HG03575 (cell line): Measurements from ENCODE around the gene DYNC1LI2.
"Not testable (repeated sequence)": the region's sequence is repeated elsewhere in the genome, so short reads cannot be mapped to it uniquely, and the experiment has no call there.

Source experiments
- ATAC-seq: cut with Tn5 transposase; IDR thresholded peaks from one replicate; pipeline ENCODE4 v1.9.1; 2021; ENCODE audit not compliant: unreplicated experiment, insufficient number of reproducible peaks, low FRiP score; ENCODE audit errors: extremely low read depth

Gene DYNC1LI2

GRCh38 chr16:66701516-66701915 is 49.9 kb downstream of the DYNC1LI2 start:
- ATAC-seq, result no peak

GRCh38 chr16:66701026-66701425 is 50.4 kb downstream of the DYNC1LI2 start:
- no peak for ATAC-seq

GRCh38 chr16:66699898-66700297 is 51.5 kb downstream of the DYNC1LI2 start:
- ATAC-seq, result no peak

GRCh38 chr16:66698046-66698445 is 53.4 kb downstream of the DYNC1LI2 start:
- ATAC-seq, result no peak

GRCh38 chr16:66696669-66697630 is 54.5 kb downstream of the DYNC1LI2 start, which contains the start of gene CMTM4:
CMTM4 (minus strand) TSS chr16:66696743; CDS start chr16:66696525, 218 bp downstream.
- ATAC-seq, result no peak

- ATAC-seq, result no peak
Observed at GRCh38 chr16:66695935-66696668, 55.3 kb downstream of the DYNC1LI2 start.

DNA sequence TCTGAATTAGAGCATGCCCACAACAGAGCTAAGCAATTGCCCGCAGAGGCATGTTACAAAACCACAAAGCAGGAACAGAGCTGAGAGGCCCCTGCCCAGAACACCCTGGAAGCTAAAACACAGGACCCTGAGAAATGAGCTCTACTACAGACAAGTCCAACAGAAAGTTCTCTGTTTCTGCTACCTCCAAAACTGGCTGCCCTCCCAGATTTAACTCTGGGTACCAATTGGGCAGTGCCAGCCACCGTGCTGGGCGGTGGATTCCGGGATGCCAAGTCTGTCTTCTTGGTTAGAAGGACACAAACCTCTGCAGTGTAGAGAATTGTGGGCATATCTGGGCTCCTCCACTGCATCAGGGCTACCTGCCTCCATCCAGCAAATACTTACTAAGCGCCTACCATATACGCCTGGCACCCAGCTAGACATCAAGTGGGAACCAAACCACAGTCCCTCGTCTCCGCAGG is 55.9 kb downstream of the DYNC1LI2 start:
- no peak for ATAC-seq

DNA sequence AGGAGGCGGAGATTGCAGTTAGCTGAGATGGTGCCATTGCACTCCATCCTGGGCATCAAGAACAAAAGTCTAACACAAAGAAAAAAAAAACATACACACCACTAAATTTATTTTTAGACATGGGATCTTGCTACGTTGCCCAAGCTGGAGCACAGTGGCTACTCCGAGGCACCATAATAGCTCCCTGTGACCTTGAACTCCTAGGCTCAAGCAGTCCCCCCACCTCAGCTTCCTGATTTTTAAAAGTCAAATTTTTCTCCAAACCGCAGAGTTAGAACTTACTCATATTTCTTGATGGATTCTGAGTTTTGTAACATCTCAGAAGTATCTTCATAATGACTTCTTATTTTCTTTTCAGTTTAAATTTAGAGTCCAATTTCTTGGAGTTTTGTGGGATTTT is 58.3 kb downstream of the DYNC1LI2 start:
- no peak for ATAC-seq

GRCh38 chr16:66692341-66692740 is 59.1 kb downstream of the DYNC1LI2 start:
- ATAC-seq, result no peak

DNA sequence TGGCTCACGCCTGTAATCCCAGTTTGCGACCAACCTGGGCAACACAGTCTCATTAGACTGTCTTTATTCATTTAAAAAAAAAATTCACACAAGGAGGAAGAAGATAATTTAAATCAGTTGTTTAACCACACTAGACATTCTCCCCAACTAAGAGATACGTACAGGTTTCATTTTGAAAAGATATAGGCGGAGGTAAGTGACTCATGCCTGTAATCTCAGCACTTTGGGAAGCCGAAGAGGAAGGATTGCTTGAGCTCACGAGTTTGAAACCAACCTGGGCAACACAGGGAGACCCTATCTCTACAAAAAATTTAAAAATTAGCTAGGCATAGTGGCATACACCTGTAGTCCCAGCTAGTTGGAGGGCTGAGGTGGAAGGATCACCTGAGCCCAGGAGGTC is 60.2 kb downstream of the DYNC1LI2 start:
- ATAC-seq, result no peak

DNA sequence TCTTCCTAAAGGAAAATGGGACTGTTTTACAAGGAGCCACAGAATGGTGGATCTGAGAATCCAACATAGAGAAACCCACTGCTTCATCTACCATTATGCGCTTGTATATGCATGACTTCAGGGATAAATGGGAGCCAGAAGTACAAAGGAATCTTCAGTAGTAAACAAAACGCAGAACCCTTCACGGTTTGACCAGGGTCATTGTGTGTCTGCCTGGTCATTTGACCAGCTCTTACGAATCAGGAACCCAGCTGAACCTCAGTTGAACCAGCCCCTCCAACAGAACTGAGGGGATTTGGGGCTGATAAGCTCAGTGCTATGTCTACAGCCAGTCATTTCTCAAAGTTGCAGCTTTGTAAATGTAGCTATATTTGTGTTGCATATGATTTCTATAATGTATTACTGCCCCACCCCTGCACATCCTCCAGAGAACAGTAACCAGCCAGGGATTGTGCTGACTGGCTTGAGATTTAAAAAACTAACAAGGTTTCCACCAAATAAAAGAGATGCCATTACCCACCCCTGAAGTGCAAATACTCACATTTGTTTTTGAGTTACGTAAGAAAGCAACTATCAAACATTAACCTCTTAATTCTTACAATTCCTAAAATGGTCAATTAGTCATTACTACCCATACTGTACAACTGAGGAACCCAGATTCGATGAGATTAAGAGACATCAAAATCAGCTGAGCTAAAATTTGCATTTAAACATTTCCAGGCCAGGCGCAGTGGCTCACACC is 61.1 kb downstream of the DYNC1LI2 start:
- ATAC-seq, result no peak

DNA sequence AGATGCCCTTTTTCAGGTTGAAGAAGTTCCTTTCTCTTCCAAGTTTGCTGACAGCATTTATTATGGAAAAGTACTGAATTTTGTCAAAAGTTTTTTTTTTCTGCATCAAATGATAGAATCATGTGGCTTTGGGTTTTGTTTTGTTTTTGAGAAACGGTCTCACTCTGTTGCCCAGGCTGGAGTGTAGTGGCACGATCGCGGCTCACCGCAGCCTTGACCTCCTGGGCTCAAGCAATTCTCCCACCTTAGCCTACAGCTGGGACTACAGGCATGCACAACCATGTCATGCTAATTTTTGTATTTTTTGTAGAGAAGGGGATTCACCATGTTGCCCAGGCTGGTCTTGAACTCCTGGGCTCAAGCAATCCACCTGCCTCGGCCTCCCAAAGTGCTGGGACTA is 62.1 kb downstream of the DYNC1LI2 start:
- no peak for ATAC-seq

GRCh38 chr16:66687906-66688625 is 63.3 kb downstream of the DYNC1LI2 start:
- ATAC-seq, result no peak

GRCh38 chr16:66685501-66686115 is 65.8 kb downstream of the DYNC1LI2 start:
- ATAC-seq, result not testable (repeated sequence)

DNA sequence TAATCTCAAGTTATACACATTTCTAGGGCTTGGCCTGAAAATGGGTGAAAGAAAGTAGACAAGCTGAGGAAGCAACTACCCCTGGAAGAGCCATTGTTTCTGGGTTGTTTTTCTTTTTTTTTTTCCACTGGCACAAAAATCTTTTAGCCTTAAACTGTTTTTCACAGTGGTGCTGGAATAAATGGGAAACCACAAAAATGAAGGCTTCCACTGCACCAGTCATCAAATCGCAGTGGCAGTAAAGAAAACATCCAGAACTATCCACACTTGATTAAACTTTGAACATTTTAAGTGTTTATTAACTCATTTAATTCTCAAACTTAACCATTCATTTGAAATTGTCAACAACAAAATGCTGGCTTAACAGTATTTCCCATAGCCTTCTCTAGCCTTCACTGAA is 69.1 kb downstream of the DYNC1LI2 start:
- no peak for ATAC-seq

- no peak for ATAC-seq
Observed at GRCh38 chr16:66681676-66682075, 69.7 kb downstream of the DYNC1LI2 start.

DNA sequence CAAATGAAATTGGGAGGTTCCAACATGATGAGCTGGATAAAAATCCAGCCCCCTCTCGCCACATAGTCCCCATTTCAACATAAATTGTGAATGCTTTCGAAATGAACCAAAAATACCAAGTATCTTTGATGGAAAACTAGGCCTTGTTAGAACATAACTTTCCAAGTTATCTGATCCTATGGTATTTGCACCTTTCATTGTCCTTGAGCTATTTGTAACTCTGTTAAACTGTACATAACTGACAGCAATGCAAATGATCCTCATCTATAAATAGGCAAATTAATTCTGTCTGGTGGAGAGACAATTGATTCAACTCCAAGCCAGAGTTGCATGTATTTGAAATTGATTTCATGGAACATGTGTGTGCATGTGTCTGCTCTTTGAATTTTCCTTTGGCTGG is 73.1 kb downstream of the DYNC1LI2 start:
- no peak for ATAC-seq

GRCh38 chr16:66677836-66678235 is 73.6 kb downstream of the DYNC1LI2 start:
- ATAC-seq, result no peak
